Ovary (tissue), 9 donors: ENCODE results near the gene TPO. TPM values are rescaled to one million over a fixed set of nuclear protein-coding genes. Genes with fewer than 3 reads are reported as not detected.

Experiments used
- DNase-seq, 5 donors: peaks; one replicate each; pipeline ENCODE4 v3.0.0-alpha.2; 2019 to 2020
- H3K27ac ChIP-seq, 2 donors: fragments of 200-600 bp; one replicate each; pipeline versions ENCODE4 v1.5.1 to v1.8.0; 2019 to 2022
- H3K27me3 ChIP-seq: fragments of 200-600 bp; one replicate; pipeline ENCODE4 v1.8.0; 2022
- H3K36me3 ChIP-seq: fragments of 200-600 bp; sonication (generic); one replicate; pipeline ENCODE4 v1.5.1; 2019
- H3K4me1 ChIP-seq: one replicate; pipeline ENCODE4 v1.8.1; 2013; ENCODE audit warnings: mild to moderate bottlenecking, moderate library complexity; ENCODE audit not compliant: insufficient read depth
- H3K4me3 ChIP-seq: fragments of 200-600 bp; sonication (generic); one replicate; pipeline ENCODE4 v1.5.1; 2017
- H3K9me3 ChIP-seq, 2 donors: fragments of 200-600 bp in 1 of 2; sonication (generic) in 1 of 2; one replicate each; pipeline versions ENCODE4 v1.5.1 to v1.8.1; 2013 to 2019; ENCODE audit warnings: mild to moderate bottlenecking in 1 of 2, moderate library complexity in 1 of 2
- EP300 ChIP-seq: sonication (generic); formaldehyde crosslinking; IDR thresholded peaks from one replicate; pipeline ENCODE4 v1.6.1; 2017; ENCODE audit warnings: antibody characterized with exemption
- POLR2A ChIP-seq: fragments of 450-650 bp; IDR thresholded peaks from one replicate; pipeline ENCODE4 v1.6.1; 2017; ENCODE audit warnings: antibody characterized with exemption, mild to moderate bottlenecking, moderate library complexity
- WGBS, 3 donors: extraction: QIAGEN DNeasy Blood & Tissue Kit in 1 of 3; methylation state at CpG; one replicate each; pipeline versions ENCODE4 v1.1.5 to v1.1.7; 2013 to 2017; 5-methylcytosine and 5-hydroxymethylcytosine counted together
- intact Hi-C, 4 donors: fragments of 100-400 bp; cut with DNase I; formaldehyde crosslinking; loops; one replicate each; pipeline versions ENCODE4 v1.11.0 to v1.15.1; 2022 to 2023
- polyA plus RNA-seq, 2 donors: library from polyadenylated mRNA; stranded (reverse); fragments of 200-250 nt in 1 of 2; fragments of 350-450 nt in 1 of 2; fragmentation: Illumina TruSeq in 1 of 2; extraction: RNeasy Lipid Tissue Mini Kit (QIAGEN cat#74804) in 1 of 2; gene quantifications; one replicate each; pipeline ENCODE4 v1.2.3, GENCODE V29; 2013 to 2014
- total RNA-seq, 7 donors: library from RNA; depleted of rRNA in 2 of 7; stranded (reverse); fragments of >200 nt in 2 of 7; fragmentation: NEBNext Ultra II Directional in 3 of 7; extraction: Animal tissue kit (Norgen Biotek cat#: 25700) in 3 of 7; gene quantifications; one replicate each; pipeline versions ENCODE4 v1.1.0 to v1.2.4, GENCODE V29; 2016 to 2023
- TF ChIP-seq, protein P1 (sequence below), 3 donors: fragments of 450-650 bp in 2 of 3; fragments of 200-600 bp in 1 of 3; IDR thresholded peaks; one replicate each; pipeline versions ENCODE4 v1.5.1 to v1.8.0; 2016 to 2022; ENCODE audit warnings: antibody characterized with exemption in 3 of 3, mild to moderate bottlenecking in 1 of 3
- donor health status: DM: no; HTN: no; CAD: no; lungs with moderate emphysema.
- donor health status: DM: no; HTN: no; CAD: no.
- donor health status: Bipolar disorder and iron deficiency.
- donor health status: DM: yes; HTN: yes; CAD: no.
- donor health status: DM: no; HTN: no; CAD: no.
- donor health status: DM: yes; HTN: yes; CAD: no.

TPO gene
- total and polyA plus RNA-seq, 9 donors: 0.18 to 0.46 (median 0.30) TPM; not detected in 4

DNA sequence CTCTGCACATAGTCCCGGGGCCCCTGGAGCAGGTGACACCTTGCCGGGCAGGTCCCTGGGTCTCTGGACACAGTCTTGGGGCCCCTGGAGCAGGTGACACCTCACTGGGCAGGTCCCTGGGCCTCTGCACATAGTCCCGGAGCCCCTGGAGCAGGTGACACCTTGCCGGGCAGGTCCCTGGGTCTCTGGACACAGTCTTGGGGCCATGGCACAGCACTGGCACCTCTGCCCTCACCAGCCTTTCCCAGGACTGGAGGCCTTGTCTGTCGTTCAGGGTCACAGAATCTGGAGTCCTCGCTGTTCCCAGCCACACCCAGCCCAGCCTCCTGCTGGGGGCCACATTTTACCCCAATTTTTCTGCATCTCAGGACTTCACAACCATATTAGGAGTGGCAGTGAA lies 2.2 kb downstream of the TPO start:
- no peaks in the 10 kb centered on the region for H3K9me3 ChIP-seq
- no peak for TF ChIP-seq EP300
- TF ChIP-seq, protein P1, sequence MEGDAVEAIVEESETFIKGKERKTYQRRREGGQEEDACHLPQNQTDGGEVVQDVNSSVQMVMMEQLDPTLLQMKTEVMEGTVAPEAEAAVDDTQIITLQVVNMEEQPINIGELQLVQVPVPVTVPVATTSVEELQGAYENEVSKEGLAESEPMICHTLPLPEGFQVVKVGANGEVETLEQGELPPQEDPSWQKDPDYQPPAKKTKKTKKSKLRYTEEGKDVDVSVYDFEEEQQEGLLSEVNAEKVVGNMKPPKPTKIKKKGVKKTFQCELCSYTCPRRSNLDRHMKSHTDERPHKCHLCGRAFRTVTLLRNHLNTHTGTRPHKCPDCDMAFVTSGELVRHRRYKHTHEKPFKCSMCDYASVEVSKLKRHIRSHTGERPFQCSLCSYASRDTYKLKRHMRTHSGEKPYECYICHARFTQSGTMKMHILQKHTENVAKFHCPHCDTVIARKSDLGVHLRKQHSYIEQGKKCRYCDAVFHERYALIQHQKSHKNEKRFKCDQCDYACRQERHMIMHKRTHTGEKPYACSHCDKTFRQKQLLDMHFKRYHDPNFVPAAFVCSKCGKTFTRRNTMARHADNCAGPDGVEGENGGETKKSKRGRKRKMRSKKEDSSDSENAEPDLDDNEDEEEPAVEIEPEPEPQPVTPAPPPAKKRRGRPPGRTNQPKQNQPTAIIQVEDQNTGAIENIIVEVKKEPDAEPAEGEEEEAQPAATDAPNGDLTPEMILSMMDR (IDR thresholded peaks at IDR 0.05): no peak
- TF ChIP-seq POLR2A: no peak
- 85 to 89% (median 87%) methylated on average over 5 to 6 of the region's 6 CpGs for WGBS, 3 donors
- H3K27me3 ChIP-seq: no peaks in the 10 kb centered on the region
- no peak overlapping the region for H3K27ac ChIP-seq
- intact Hi-C loops: no loop called here
- no peaks in the 10 kb centered on the region for H3K4me1 ChIP-seq
- no peaks in the 10 kb centered on the region for H3K36me3 ChIP-seq
- DNase-seq: no peak
- H3K4me3 ChIP-seq: no peak overlapping the region

DNA sequence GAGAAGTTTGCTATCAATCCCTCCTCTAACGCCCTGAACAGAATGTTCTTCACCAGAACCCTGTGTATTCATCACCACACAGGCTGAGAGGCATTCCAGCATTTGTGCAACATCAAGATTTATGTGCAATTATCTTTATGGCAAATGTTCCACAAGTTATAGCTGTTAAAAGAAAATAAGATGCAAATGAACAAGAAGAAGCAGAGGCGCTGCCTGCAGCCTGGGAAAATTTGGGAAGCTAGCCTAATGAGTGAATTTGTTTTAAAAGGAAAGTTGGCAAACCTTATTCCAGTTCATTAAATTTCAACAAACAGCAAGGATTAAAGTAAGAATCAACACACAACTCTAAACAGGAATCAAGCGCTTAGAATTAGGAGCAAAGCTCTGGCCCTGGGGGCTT lies 5.3 kb downstream of the TPO start:
- intact Hi-C loops: no loop called here
- no peak for DNase-seq
- Histone ChIP-seq H3K4me1 (no peaks in the 10 kb centered on the region), H3K36me3 (no peaks in the 10 kb centered on the region), H3K9me3 (no peaks in the 10 kb centered on the region), H3K27ac (no peak overlapping the region), H3K27me3 (no peaks in the 10 kb centered on the region), H3K4me3 (no peak overlapping the region)
- WGBS, 3 donors: 9 to 13% (median 11%) methylated on average over 3 of the region's 3 CpGs
- TF ChIP-seq EP300 (no peak), POLR2A (no peak)
- TF ChIP-seq, protein P1 (IDR thresholded peaks at IDR 0.05): no peak

DNA sequence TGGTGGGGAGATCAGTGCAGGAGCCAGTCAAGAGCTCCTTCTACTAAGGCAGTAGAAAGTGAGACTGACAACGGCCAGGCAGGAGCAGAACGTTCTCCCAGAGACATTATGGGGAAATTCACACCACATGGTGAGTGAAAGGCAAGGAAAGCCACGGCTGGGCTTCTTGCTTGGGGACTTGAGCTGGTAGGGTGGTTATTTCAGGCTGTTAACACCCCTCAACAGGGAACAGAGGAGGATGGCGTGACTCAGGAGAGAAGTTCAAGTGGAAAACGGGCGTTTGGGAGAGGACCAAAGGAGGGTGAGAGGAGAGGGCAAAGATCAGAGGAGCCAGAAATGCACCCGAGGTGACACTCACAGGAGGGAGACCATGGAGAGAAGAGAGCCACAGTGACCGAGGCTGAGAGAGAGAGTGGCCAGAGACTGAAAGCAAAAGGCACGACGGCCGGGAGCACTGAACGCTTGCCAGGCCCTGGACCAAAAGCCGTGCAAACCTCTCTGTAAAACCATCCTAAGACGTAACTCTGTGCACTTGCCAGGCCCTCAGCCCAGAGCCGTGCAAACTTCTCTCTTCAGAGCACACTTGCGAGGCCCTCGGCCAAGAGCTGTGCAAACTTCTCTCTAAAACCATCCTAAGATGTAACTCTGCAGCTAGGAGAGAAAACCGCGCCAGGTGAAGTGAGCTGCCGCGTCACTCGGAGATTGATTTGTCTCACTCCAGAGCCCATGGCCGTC lies 7.7 kb downstream of the TPO start:
- TF ChIP-seq, protein P1 (IDR thresholded peaks at IDR 0.05): no peak
- TF ChIP-seq EP300 (no peak), POLR2A (no peak)
- no peaks in the 10 kb centered on the region for H3K36me3 ChIP-seq
- H3K27ac ChIP-seq: no peak overlapping the region
- 59 to 80% (median 75%) methylated on average over 23 of the region's 23 CpGs for WGBS, 3 donors
- no peaks in the 10 kb centered on the region for H3K27me3 ChIP-seq
- no peaks in the 10 kb centered on the region for H3K9me3 ChIP-seq
- DNase-seq: no peak
- intact Hi-C loops: no loop called here
- H3K4me3 ChIP-seq: no peak overlapping the region
- H3K4me1 ChIP-seq: no peaks in the 10 kb centered on the region

DNA sequence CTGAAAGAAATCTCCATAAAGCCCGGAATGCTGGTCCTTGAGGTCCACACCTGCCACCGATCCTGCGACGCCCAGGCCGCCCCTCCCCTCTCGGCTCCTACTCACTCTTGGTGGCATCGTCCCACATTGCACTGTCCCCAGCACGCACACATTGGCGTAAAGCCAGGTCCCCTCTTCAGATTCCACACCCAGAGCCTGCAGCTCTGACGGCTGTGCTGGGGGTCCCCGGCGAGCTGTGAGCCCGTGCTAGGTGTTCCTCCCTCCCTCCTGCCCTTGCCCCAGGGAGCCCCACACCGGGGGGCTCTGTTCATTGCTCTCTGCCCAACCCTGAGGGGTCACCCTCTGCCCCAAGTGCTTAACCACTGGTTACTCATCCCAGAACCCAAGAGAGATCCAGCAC lies 8.5 kb downstream of the TPO start:
- WGBS, 3 donors: 39 to 51% (median 43%) methylated on average over 12 to 14 of the region's 14 CpGs
- H3K9me3 ChIP-seq: no peaks in the 10 kb centered on the region
- intact Hi-C loops: no loop called here
- H3K27me3 ChIP-seq: no peaks in the 10 kb centered on the region
- no peak overlapping the region for H3K4me3 ChIP-seq
- H3K4me1 ChIP-seq: no peaks in the 10 kb centered on the region
- DNase-seq: no peak
- H3K27ac ChIP-seq: no peak overlapping the region
- no peaks in the 10 kb centered on the region for H3K36me3 ChIP-seq
- no peak for TF ChIP-seq EP300
- TF ChIP-seq, protein P1 (IDR thresholded peaks at IDR 0.05): no peak
- TF ChIP-seq POLR2A: no peak
